GM15510 (cell line): Measurements from ENCODE around the gene TTLL5.

Source experiments
- POLR2A ChIP-seq: IDR thresholded peaks from 3 replicates; pipeline ENCODE4 v1.6.1; 2011; ENCODE audit warnings: borderline replicate concordance; ENCODE audit not compliant: insufficient read length; ENCODE audit errors: extremely low read depth

Gene TTLL5, protein sequence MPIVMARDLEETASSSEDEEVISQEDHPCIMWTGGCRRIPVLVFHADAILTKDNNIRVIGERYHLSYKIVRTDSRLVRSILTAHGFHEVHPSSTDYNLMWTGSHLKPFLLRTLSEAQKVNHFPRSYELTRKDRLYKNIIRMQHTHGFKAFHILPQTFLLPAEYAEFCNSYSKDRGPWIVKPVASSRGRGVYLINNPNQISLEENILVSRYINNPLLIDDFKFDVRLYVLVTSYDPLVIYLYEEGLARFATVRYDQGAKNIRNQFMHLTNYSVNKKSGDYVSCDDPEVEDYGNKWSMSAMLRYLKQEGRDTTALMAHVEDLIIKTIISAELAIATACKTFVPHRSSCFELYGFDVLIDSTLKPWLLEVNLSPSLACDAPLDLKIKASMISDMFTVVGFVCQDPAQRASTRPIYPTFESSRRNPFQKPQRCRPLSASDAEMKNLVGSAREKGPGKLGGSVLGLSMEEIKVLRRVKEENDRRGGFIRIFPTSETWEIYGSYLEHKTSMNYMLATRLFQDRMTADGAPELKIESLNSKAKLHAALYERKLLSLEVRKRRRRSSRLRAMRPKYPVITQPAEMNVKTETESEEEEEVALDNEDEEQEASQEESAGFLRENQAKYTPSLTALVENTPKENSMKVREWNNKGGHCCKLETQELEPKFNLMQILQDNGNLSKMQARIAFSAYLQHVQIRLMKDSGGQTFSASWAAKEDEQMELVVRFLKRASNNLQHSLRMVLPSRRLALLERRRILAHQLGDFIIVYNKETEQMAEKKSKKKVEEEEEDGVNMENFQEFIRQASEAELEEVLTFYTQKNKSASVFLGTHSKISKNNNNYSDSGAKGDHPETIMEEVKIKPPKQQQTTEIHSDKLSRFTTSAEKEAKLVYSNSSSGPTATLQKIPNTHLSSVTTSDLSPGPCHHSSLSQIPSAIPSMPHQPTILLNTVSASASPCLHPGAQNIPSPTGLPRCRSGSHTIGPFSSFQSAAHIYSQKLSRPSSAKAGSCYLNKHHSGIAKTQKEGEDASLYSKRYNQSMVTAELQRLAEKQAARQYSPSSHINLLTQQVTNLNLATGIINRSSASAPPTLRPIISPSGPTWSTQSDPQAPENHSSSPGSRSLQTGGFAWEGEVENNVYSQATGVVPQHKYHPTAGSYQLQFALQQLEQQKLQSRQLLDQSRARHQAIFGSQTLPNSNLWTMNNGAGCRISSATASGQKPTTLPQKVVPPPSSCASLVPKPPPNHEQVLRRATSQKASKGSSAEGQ (N-terminal part only)

DNA sequence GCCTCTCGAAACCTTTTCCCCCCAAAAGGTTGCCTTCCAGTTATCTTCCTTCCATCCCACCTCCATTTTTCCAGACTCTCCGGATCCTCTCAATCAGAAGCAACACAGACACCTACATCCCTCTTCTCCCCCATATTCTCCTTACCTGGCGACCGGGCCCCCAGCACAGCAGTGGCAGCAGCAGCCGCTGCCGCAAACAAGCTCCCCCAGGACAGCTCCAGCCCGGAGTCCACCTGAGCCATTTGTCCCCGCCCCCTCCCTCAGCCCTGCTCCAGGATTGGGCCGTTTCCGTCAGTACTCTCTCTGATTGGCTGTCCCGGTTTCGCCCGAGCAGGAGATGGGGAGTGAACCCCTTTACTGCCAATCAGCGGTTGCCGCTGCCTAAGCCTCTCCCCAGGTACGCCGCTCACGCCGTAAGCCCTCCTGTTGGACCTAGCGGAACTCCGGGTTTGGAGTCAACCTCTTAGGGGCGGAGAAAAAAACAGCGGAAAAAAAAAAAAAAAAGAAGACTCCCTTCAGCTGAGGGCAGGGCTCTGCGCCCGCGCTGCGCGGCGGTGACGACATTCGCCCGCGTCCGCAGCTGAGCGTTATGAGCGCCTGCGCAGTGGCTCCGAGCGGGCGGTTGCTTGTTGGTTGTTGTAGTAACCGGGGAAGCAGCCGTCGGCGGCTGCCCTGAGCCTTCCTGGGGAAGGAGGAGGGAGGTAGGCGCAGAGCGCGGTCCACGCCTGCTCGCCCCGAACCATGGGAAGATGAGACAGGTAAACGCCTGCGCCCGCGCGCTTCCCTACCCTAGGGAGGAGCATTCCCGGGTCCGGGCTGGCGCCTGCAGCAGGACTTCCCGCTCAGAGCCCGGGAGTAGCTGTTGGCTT is at the start of gene TTLL5, which contains the start of gene ERG28:
Gene TTLL5, plus strand, starts transcription at position 617 of the 869 bp plus-strand sequence. CDS start 1,904 bp downstream, outside the sequence.
Gene ERG28, minus strand, starts transcription at position 247 of the 869 bp plus-strand sequence. CDS start 3,374 bp downstream, outside the sequence.
- TF ChIP-seq POLR2A: peak; percentile 92

DNA sequence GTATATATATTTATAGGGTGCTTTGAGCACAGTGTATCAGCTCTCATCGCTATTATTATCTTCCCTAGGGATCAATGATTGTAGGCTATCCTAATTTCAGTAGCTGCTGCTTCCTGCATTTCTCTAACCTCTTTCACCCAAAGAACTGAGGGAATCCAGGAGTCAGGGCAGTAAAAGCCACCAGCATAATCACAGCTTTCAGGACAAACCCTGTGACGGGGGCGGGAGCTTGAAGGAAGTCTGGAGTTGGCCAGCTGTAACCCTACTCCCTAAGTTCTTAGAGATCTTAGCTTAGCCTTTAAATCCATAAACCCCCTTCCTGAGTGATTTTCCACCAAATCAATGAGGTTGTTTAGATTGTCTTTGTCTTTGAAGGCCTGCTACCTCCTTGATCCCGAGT is 48.9 kb upstream of the TTLL5 start:
- no peak for TF ChIP-seq POLR2A

DNA sequence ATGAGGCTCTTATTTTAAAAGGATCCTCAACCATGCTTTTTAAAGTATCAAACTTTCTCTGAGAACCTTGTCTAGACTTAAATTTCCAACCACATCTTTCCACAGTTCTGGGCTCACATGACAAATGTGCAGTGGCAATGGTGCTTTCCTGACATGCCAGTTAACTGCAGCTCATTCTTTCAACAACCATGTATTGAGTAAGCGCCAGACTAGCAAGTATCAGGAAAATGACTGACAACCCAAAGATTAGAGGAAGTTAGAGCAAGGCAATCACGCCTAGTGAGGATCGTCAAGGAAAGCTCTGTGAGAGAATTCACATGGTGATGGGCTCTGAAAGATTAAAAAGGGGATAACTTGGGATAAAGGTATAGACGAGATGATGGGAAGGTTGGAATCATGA is 46.9 kb upstream of the TTLL5 start:
- TF ChIP-seq POLR2A: no peak

DNA sequence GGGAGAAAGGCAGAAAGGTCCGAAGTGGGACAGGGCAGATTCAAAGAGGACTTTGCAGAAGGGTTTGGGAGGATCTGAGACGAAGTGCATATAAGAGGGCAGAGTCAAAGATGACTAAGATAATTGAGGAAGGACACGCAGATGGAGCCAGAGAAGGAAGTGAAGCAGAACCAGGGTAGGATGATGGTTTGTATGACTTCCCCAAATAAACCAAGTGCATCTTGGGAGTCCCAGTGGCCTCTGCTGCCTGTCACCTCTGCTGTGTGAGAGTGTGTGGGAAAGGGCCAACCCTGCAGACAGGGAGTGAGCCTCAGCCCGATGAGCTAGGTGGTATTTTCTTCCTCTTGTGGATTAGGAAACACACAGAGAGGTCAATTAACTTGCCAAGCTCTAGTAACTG is 45.8 kb upstream of the TTLL5 start:
- TF ChIP-seq POLR2A: no peak

DNA sequence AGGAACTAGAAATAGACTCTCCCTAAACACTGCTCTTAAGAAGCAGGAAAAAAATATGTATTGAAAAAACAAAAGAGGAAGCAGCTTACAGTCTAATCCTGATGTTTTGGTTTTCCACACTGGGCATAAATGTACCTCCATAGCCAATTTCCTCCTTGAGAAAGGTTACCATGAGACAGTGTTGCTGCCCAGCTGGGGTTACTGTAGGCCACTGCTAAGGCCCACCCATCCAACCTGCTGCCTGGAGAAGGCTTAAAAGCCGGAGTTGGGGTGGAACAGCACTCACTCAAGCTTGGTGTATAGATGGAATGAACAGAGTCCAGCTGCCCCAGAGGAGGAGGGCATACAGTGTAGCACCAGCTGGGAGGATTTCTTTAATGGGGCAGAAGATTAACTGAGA is 41.5 kb upstream of the TTLL5 start:
- no peak for TF ChIP-seq POLR2A

DNA sequence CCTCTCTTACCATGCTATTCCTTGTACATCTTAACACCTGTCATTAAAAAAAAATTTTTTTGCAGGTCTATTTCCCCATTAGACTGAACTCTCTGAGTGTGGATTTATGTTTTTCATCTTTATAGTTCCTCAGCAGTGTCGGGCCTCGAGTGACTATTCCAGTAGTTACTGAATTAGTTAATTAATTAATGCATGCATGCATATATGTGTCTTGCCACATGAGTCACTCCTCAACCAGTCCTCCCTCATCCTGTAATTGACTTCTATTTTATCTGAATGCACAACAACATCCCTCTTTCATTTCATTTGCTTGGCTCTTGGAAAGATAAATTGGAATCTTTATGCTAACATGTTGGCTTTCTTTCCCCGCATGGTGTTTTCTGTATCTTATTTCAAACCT is 36.0 kb upstream of the TTLL5 start:
- no peak for TF ChIP-seq POLR2A

DNA sequence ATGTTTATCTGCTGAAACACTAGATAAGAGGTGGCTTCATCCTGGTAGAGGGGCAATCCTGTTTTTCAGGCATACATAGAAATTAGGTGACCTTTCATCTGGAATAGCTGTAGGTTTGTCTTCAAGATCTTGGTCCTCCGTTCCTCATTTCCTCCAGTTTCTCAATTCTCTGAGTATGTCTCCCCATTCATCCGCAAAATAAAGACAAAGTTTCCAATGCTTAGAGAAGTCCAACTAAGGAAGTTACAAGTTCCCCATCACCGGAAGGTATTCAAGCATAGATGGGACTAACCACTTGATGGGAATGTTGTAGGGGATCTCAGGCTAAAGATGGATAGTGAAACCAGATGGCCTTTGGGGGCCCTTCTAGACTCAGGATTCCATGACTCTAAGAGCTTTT is 34.6 kb upstream of the TTLL5 start:
- no peak for TF ChIP-seq POLR2A

DNA sequence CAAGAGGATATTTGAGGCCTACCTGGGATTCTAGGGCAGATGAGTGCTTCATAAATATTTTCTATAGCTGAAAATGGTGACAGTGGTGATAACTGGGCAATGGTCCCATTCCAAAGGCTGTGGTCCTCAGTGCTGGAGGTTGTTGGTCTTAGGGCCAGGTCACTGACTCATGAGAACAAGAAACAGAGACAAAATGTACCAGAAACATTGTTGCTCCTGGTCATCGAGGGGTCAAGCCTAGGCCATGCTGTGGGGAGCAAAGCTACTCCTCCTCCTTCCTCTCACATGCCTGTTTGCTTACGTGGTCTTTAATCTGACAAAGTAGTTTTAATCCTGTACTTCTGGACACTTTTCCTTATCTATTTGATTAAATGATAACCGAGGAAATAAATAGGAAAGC is 34.2 kb upstream of the TTLL5 start:
- TF ChIP-seq POLR2A: no peak

DNA sequence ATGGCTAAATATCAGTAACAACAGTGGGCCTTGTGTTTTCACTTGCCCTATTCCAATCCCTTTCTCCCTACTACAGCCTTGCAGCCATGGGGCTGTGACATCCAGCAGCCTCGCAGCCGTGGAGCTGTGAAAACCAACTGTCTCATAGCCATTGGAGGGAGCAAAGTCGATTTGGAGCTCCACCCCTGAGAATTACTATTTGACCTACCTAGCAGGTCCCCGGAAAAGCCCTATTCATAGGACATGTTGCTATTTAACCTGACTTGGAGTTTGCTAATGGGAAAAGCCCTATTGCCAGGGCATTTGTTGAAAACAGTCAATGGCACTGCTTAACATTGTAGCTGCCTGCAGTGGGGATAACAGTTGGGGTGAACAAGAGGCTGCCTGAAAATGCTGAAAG is 33.6 kb upstream of the TTLL5 start:
- no peak for TF ChIP-seq POLR2A

DNA sequence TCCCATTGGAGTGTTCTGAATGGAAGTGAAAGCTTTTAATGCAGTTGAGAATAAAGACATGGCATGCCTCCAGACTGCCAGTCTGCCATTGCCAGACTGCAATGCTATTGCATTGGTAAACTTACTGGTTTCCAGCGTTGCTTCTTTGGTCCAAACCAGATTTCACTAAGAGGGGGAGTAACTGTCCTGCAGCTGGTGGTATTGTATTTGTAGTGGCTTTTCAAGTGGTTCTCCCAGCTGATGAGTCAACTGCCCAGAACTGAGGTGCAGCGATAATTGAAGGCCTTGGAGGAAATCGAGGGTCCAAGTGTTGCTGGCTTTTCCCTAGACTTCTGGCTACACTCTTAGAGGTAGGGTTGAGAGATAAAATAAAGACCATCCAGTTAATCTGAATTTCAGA is 32.2 kb upstream of the TTLL5 start:
- TF ChIP-seq POLR2A: no peak

DNA sequence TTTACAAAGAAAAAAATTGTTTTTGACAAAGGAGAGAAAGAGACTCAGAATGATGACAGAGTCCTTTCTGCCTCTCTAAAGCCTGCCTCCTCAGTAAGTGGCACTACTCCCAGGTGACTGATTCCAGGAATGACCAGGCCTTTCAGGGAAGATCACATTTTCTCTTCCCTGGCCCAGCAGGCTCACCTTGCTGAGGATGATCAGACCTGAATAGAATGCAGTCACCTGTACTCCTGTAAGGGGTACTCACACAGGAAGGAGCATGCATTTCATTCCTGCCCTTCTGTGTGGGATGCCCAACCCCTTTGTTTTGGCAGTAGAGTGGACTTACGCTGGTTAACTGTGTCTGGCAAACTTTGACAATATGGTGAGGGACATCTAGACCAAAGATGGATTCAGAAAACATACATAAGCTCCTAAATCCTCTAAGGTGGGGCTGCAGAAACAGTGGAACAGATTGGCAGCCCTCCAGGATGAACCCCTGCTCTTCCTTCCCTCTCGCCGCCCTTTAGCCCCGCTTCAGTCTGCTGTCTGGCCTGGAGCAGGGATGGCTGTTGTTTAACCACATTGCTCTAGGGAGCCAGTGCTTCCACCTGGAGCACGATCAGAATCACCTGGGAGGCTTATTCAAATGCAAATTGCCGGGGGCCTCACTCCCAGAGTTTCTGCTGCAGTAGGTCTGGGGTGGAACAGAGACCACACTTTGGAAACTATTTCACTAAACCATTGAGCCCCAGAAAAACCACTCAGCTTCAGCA is 30.2 kb upstream of the TTLL5 start:
- TF ChIP-seq POLR2A: no peak

DNA sequence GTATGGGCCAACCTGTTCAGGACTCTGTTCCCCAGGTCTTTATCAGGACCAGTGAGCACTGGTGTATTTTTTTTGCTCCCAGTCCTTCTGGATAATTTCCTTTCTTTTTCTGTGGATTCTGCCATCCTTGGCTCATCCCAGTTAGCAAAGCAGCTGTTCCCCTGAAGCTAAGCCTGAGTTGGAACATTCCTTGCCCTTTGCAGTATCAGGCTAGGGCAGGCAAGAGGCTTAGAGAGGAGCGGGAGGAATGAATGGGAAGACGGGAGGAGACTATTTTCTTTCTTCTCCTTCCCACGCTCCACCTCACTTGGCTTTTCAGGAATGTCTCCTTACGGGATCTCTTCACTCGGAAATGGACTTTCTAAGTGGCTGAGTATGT is 29.6 kb upstream of the TTLL5 start:
- no peak for TF ChIP-seq POLR2A

DNA sequence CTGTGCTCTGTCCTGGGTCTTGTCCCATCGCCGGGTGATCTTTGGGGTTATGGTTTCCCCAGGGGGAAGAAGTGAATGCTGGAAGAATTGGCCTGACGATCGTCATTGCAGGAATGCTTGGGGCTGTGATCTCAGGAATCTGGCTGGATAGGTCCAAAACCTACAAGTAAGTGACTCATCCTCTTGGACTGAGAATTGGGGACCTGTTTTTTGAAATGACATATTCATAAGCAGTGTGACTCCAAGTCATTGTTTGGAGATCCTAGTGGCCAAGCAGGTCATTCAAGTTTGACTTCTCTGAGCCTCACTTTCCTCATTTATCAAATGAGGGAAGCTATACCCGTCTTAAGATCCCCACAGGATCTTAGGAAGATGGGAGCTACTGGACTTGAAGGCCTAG is 26.2 kb upstream of the TTLL5 start:
- TF ChIP-seq POLR2A: no peak

DNA sequence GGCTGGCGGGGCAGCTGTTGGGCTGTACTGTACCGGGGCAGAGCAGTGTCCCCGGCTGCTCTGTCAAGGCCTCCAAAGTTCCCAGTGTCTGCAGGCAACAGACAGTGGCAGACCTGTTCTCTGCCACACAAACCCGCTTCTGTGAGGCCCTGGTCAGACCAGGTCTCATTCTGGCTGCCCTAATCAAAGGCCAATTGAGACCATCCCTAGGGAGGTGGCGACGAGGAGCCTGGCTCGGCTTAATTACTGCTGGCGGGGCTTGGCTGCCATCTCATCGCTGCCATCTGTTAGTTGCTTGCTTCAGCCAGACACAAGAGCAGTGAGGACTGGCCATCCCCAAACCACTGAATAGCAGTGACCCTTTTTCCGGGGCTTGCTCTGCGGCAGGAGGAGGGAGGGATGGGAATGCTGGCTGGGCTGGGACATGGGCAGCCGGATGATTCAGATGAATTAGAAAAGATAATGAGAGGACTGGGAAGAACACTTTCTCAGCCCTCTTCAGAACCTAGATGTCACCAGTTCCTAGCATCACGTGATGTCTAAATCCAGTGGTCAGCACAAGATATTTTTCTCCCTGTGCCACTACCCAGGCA is 24.9 kb upstream of the TTLL5 start:
- no peak for TF ChIP-seq POLR2A

DNA sequence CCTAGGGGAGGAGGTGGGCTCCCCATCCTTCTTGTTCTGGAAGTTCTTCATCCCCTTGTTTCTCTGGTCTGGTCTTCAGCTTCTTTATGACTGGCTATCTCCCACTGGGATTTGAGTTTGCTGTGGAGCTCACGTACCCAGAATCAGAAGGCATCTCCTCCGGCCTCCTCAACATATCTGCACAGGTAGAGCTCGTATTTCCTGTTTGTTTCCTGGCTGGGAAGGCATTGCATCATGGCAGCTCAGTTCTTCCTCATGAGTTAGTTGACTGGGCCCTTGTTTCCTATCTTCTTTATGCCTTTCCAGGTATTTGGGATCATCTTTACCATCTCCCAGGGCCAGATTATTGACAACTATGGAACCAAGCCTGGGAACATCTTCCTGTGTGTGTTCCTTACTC is 20.2 kb upstream of the TTLL5 start:
- TF ChIP-seq POLR2A: no peak
